Right atrium auricular region (tissue), 2 donors: ENCODE results near the gene NT5DC2. TPM values are rescaled to one million over a fixed set of nuclear protein-coding genes. Genes with fewer than 3 reads are reported as not detected.

Experiments used
- DNase-seq: peaks from one replicate; pipeline ENCODE4 v3.0.0-alpha.2; 2019; ENCODE audit warnings: low spot score
- H3K27ac ChIP-seq, 2 donors: fragments of 200-600 bp; sonication (generic); 1 replicate in 1 of 2; 2 replicates in 1 of 2; pipeline ENCODE4 v1.5.1; 2016 to 2019
- H3K27me3 ChIP-seq, 2 donors: fragments of 200-600 bp; sonication (generic); one replicate each; pipeline versions ENCODE4 v1.5.1 to v1.6.0; 2017 to 2019
- H3K36me3 ChIP-seq: fragments of 200-600 bp; sonication (generic); one replicate; pipeline ENCODE4 v1.5.1; 2016
- H3K4me1 ChIP-seq, 2 donors: fragments of 200-600 bp; sonication (generic); one replicate each; pipeline versions ENCODE4 v1.5.1 to v1.6.0; 2017 to 2019
- H3K4me3 ChIP-seq, 2 donors: fragments of 200-600 bp; sonication (generic); 1 replicate in 1 of 2; 2 replicates in 1 of 2; pipeline ENCODE4 v1.5.1; 2017 to 2019; ENCODE audit warnings: mild to moderate bottlenecking in 1 of 2, moderate library complexity in 1 of 2
- H3K9me3 ChIP-seq, 2 donors: fragments of 200-600 bp; sonication (generic); one replicate each; pipeline ENCODE4 v1.5.1; 2019
- CTCF ChIP-seq, 2 donors: fragments of 200-600 bp; sonication (generic); IDR thresholded peaks; one replicate each; pipeline ENCODE4 v1.5.1; 2019; ENCODE audit warnings: antibody characterized with exemption in 2 of 2
- total RNA-seq, 2 donors: library from RNA; depleted of rRNA; stranded (reverse); fragments of >200 nt; gene quantifications; one replicate each; pipeline ENCODE4 v1.1.0, GENCODE V29; 2016

NT5DC2 gene
- total RNA-seq, 2 donors from 2014 or later: 94.0 to 146 TPM

- DNase-seq: peak; percentile 99
- Histone ChIP-seq H3K9me3 (no peaks in the 10 kb centered on the region), H3K27me3 (no peaks in the 10 kb centered on the region), H3K36me3 (peaks cover 13% of the 10 kb centered on the region), H3K27ac (peak within 1 kb of the TSS; percentile 87 to 93), H3K4me1 (peaks cover 0 to 73% of the 10 kb centered on the region in 2 donors), H3K4me3 (peak within 1 kb of the TSS; percentile 58 to 69)
- TF ChIP-seq CTCF (IDR thresholded peaks at IDR 0.05): no peak
Observed at GRCh38 chr3:52536369-52537164, 2.9 kb upstream of the NT5DC2 start, which contains the start of gene UQCC5. Gene UQCC5 (plus strand): TSS chr3:52536605. CDS start chr3:52536756, 151 bp downstream.

- Histone ChIP-seq H3K36me3 (peaks cover 8% of the 10 kb centered on the region), H3K9me3 (no peaks in the 10 kb centered on the region), H3K27ac (peak overlapping the region; percentile 87 to 89), H3K27me3 (no peaks in the 10 kb centered on the region), H3K4me3 (peak overlapping the region in 1 of 2 donors; percentile 69), H3K4me1 (peaks cover 0 to 77% of the 10 kb centered on the region in 2 donors)
- TF ChIP-seq CTCF (IDR thresholded peaks at IDR 0.05): no peak
- DNase-seq: no peak
Observed at GRCh38 chr3:52536112-52536368, 2.4 kb upstream of the NT5DC2 start.

GRCh38 chr3:52535411-52536111, 1.9 kb upstream of the NT5DC2 start:
- TF ChIP-seq CTCF (IDR thresholded peaks at IDR 0.05): no peak
- Histone ChIP-seq H3K4me1 (peaks cover 0 to 82% of the 10 kb centered on the region in 2 donors), H3K27ac (peak overlapping the region; percentile 89 to 93), H3K4me3 (peak overlapping the region in 1 of 2 donors; percentile 69), H3K36me3 (peaks cover 3% of the 10 kb centered on the region), H3K27me3 (no peaks in the 10 kb centered on the region), H3K9me3 (no peaks in the 10 kb centered on the region)
- DNase-seq: peak; percentile 57

- peak; percentile 72 for DNase-seq
- Histone ChIP-seq H3K36me3 (no peaks in the 10 kb centered on the region), H3K27ac (peak overlapping the region; percentile 89 to 93), H3K4me1 (peaks cover 0 to 84% of the 10 kb centered on the region in 2 donors), H3K9me3 (no peaks in the 10 kb centered on the region), H3K4me3 (peak overlapping the region; percentile 50 to 68), H3K27me3 (no peaks in the 10 kb centered on the region)
- TF ChIP-seq CTCF (IDR thresholded peaks at IDR 0.05): no peak
Observed at GRCh38 chr3:52534281-52535183, 875 bp upstream of the NT5DC2 start.

GRCh38 chr3:52532838-52533622, 627 bp downstream of the NT5DC2 start:
- peaks cover 8% of the 10 kb centered on the region for H3K36me3 ChIP-seq
- peak; percentile 58 for DNase-seq
- no peak for TF ChIP-seq CTCF (IDR thresholded peaks at IDR 0.05)
- no peaks in the 10 kb centered on the region for H3K9me3 ChIP-seq
- H3K27me3 ChIP-seq: no peaks in the 10 kb centered on the region
- peaks cover 0 to 84% of the 10 kb centered on the region in 2 donors for H3K4me1 ChIP-seq
- peak overlapping the region; percentile 83 to 92 for H3K27ac ChIP-seq
- H3K4me3 ChIP-seq: peak overlapping the region; percentile 50 to 69
